ENCODE results near the gene SNAPC2. TPM values are rescaled to one million over a fixed set of nuclear protein-coding genes. Genes with fewer than 3 reads are reported as not detected.
"Not testable (repeated sequence)": the region's sequence is repeated elsewhere in the genome, so short reads cannot be mapped to it uniquely, and the experiment has no call there.

Gene SNAPC2
- polyA plus RNA-seq, 3 donors = 11.3 to 13.3 (median 12.4) TPM

DNA sequence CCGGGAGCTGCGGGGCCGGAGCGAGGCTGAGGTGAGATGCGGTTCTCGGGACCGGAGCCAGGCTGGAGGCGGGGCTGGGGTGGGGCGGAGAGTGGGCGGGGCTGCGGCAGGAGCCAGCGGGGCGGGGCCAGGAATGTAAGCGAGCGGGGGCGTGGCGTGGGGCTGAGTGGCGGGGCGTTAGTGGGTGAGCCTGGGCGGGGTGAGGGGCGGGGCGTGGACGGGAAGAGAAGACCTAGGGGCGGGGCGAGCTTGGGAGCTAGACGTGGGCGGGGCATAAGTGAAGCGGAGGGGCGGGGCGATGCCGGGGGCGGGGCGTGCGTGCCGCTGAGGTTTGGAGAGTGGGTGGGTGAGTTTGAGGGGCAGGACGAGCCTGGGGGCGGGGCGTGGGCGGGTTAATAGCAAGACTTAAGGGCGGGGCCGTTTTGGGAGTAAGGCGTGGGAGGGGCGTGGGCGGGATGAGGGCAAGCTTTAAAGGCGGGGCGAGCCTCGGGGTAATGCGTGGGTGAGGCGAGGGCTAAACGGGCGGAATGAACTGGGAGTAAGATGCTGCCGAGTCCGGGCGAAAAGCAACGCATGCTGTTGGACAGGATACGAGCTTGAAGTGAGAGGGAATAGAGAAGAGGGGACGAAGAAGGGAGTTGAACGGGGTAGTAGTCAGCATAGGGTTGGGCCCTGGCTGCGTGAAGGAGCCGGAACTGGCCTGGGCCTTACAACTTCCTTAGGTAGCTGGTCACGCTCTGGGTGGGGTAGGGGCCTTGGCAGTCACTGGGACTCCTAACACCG, 572 bp downstream of the SNAPC2 start:
- DNase-seq (ENCODE audit: low read depth in 3 of 3, low spot score in 2 of 3) = peak; percentile 64 to 90 (median 90)

DNA sequence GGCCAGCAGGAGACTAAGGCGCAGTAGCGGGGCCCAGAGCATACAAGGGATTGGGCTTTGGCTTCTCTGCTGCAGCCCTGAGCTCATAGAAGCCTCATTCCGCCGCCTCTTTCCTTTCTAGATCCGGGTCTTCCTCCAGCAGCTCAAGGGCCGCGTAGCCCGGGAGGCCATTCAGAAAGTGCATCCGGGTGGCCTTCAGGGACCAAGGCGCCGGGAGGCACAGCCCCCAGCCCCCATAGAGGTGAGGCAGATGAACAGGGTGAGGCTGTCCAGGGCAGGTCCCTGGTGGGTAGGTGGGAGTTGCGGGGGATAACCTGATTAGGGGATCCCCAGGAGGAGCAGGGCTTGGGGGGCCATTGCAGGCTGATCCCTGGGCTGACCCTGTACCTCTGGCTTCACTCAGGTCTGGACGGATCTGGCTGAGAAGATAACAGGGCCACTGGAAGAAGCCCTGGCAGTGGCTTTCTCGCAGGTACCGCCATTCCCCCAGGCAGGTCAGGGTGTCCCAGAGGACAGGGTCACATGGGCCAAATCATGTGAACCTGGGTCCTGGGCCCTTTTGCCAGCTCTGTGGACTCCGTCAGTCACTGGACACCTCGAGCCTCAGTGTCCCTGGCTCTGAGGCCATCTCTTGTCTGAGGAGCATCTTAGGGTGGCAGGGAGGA, 1.3 kb downstream of the SNAPC2 start:
- DNase-seq (ENCODE audit: low read depth in 3 of 3, low spot score in 2 of 3) = no peak

DNA sequence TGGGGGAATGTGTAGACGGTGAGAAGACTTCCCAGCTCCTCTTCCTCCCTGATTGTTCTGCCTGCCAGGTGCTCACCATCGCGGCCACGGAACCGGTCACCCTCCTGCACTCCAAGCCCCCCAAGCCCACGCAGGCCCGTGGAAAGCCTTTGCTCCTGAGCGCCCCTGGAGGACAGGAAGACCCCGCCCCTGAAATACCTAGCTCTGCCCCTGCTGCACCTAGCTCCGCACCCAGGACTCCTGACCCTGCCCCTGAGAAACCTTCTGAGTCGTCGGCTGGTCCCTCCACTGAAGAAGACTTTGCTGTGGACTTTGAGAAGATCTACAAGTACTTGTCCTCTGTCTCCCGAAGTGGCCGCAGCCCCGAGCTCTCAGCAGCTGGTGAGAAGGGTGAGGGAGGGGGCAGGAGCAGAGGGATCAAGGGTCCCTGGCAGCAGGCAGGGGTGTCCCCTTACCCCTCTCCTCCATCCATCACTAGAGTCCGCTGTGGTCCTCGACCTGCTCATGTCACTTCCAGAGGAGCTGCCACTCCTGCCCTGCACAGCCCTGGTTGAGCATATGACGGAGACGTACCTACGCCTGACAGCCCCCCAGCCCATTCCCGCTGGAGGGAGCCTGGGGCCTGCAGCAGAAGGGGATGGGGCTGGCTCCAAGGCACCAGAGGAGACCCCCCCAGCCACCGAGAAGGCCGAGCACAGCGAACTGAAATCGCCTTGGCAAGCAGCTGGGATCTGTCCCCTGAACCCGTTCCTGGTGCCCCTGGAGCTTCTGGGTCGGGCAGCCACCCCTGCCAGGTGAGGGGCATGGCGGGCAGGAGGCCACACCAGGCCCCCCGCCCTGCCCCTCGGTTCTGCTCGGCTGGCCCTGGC, 2.1 kb downstream of the SNAPC2 start:
- no peak for DNase-seq (ENCODE audit: low read depth in 3 of 3, low spot score in 2 of 3)

DNA sequence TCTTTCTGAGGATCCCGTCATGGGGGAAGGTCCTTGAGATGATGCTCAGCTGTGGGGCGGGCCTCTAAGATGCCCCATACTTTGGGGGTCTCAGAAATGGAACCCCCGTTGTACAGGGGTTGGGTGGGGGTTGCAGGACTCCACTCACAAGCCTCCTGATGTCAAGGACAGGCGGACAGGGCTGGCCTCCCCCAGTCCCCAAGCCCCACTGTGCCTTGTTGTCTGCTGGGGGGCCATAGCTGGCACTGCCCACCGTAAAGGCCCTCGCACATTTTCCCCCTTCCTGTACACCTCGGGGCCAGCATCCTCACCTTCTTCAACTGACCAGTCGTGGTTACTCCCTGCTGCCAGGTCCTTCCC, 2.7 kb downstream of the SNAPC2 start:
- no peak for DNase-seq (ENCODE audit: low read depth in 3 of 3, low spot score in 2 of 3)

DNA sequence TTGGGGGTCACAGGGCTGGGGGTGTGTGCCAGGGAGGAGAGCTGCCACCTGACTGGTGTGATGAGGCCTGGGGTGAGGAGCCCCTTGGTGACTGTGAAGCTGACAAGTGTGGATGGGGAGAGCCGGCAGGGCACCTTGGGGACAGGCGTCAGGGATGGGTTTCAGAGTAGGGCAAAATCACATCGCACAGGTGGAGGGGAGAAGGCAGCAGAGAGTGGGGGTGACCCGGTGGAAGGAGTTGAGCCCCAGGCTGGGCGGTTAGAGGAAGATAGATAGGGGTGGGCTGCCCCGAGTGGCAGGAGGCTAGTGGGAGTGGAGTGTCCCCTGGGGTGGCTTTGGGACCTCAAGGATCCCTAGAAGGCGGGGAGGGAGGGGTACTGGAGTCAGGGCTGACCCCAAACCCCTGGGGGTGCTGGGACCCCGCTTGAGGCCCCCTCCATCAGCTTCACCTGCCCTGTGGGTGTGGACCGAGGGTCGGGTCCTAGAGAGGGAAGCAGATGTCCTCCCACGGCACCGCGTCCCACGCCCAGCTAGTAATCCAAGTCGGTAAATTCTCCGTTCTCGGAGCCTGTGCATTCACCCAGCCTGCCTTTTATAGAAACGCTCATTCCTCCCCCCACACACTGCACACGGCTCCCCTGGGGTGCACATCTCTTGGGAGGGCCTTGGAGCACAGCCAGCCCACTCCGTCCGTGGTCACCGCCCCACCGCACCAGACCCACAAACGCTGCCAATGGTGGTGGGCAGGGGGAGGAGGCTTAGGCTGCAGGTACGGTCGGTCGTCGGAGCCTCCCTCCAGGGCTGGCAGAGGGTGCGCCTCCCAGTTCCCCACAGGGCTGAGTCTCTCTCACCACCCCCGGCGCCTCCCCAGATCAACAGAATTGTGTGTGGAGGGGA, 3.4 kb downstream of the SNAPC2 start:
- no peak for DNase-seq (ENCODE audit: low read depth in 3 of 3, low spot score in 2 of 3)

DNA sequence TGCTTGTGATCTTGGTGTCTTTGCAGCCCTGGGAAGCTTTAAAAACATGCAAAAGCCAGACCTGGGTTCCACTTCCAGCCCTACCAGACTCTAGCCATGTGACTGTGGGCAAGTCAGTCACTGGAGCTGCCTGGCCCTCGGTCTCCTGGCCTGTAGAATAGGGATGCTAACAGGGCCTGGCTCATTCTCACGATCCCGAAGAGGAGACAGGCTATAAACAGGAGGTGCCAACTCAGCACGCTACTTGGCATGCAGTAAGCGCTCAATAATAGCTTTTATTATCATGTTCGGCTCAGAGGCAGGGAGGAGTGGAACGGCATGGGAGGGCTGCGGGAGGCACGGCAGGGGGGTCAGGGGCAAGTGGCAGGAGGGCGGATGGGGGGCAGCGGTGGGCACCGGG, 4.1 kb downstream of the SNAPC2 start:
- DNase-seq (ENCODE audit: low read depth in 3 of 3, low spot score in 2 of 3) = no peak

- DNase-seq (ENCODE audit: low read depth in 3 of 3, low spot score in 2 of 3) = no peak
Observed at GRCh38 chr19:7924651-7925170, 4.6 kb downstream of the SNAPC2 start.

DNA sequence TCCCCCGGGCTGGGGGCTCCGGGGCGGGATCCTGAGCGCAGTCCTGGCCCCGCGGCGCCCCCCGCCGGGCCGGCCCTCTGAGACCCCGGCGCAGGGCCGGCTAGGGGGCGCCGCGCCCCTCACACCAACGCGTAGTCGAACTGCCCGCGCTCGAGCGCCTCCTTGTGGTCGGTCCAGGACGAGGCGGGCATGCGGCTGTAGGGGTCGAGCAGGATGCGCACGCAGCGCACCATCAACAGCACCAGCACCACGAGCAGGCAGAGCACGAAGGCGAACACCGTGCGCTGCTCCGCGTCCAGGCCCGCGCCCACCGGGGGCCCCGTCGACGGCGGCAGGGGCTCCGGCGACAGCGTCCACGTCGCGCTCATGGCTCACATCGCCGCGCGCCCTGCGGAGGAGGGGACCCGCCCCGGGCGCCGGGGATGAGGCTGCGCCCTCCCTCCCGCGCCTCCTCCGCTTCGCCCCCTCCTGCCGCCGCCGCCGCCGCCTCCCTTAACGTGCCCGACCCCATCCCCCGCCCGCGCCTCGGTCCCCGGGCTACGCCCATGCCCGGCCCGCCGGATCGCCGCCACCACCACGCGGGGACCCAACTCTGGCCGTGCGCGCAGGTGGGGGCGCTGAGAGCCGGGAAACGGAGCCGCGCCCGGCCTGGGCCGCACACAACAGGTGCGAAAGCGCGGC, 5.2 kb downstream of the SNAPC2 start:
- DNase-seq (ENCODE audit: low read depth in 3 of 3, low spot score in 2 of 3) = peak; percentile 61 to 72 (median 70)

DNA sequence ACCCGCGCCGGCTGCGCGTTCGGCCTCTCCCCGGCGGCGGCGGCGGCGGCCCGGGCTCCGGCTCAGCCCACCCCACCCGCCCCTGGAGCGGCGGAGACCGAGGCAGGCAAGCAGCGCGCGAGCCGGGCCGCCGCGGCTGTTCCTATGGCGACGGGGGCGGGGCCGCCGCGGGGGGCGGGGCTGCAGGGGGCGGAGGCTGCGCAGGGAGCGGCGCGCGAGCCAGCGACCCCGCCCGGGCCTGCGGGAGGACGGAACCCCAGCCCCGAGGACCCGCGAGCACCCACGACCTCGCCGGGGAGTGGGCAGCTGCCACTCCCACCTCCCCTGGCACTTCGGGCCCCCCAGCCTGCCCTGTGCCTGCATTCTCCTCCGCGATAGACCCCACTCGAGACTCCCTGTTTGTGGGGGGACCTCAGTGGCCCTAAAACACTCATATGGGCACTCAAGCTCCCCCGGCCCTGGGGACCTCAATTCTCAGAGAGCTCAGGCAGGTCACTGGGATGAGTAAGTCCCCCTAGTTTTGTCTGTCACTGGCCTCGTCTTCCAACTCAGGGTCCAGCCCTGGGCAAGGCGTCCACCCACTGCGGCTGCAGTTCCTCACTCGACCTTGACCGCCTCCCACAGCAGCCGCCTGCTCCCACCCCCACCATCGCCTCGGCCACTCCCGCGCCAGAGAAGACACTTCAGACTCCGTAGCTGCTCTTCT, 6.0 kb downstream of the SNAPC2 start, which contains the start of gene CTXN1:
Gene CTXN1 (minus strand): TSS at position 115 of the 706 bp plus-strand sequence. CDS start 597 bp downstream, outside the sequence.
- DNase-seq (ENCODE audit: low read depth in 3 of 3, low spot score in 2 of 3) = no peak

DNA sequence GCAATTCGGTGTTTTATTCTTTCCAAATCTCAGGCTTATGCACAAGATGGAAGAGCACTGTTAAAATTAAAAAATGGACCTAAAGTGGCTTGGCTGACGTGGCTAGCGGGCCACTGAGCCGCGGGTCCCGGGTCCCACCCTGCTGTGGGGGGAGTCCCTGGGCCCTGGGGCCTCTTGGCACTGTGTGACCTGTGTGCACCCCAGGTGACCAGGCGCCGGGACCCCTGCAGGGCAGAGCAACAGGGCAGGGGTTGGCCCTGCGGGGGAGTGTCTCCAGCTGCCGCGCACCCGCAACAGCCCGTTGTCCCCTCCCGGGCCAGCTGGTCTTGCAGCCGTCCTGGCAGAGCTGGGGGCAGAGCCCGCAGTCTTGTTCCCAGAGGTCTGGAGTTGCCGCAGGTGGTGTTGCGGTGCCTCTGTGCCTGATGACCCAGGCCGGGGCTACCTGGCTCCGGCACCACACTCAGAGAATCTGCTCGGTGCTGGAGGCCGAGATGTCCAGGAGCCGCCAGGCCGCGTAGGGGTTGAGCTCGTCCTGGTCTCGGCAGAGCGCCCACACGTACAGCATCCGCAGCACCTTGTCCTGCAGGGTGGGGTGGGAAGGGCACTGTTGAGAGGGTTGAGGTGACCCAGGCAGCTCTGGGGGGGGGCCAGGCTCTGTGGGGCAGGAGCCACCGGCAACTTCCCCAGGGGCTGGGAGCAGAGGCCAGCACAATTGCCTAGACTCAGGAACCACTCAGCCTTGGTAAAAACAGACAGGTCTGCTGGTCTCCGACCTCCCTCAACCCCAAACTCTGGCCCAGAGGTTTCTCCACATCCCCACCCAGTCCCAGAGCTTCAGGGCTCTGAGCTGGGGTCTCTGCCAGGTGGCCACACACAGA, 6.8 kb downstream of the SNAPC2 start:
- no peak for DNase-seq (ENCODE audit: low read depth in 3 of 3, low spot score in 2 of 3)

DNA sequence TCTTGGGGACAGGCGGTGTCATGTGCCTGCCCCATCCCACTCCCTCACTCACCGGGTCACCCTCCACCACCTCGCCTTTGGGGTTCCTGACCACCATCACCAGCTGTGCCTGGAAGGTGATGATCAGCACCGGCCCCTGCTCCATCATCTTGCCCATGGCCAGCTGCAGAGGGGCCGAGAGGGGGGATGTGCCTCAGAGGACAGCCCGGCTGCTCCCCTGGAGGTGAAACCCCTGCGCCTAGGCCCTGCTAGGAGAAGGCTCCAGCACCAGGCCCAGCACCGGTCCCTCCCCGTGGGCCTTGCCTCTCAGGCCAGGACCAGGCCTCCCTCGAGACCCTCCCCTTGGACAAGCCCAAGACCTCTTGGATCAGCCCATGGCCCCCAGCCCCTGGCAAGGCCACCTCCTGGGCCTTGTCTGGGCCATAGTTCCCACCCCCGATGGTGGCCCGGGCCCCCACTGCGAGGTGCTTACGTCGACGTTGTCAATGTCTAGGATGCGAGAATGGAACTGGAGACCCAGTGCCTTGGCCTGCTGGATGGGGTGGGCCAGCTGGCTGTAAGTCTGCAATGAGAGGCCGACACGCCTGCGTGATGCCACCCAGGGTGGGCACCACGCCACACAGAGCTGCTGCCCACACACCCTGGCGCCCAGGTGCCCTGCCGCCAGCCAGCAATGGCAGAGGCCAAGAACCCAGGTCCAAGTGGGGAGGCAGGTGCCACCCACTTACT, 7.6 kb downstream of the SNAPC2 start:
- no peak for DNase-seq (ENCODE audit: low read depth in 3 of 3, low spot score in 2 of 3)

DNA sequence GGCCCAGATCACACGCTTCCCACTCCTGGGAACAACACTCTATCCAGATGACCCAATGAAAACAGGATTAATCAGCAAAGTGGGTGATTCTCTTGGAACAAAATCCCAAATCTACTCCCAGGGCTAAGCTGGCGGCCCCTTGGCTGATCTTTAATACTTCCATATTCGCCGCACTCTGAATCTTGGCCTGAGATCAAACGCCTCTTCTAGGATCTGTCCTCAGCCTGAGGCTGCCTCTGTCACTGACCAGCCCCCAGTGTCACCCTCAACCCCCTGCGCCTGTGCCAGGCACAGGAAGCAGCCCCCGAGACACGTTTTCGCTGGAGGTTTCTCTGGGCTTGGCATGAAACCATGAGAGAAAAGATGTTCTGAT, 8.2 kb downstream of the SNAPC2 start:
- DNase-seq (ENCODE audit: low read depth in 3 of 3, low spot score in 2 of 3) = no peak

- DNase-seq (ENCODE audit: low read depth in 3 of 3, low spot score in 2 of 3) = no peak
Observed at GRCh38 chr19:7928741-7929701, 8.9 kb downstream of the SNAPC2 start.

GRCh38 chr19:7930030-7930429, 9.9 kb downstream of the SNAPC2 start:
- DNase-seq (ENCODE audit: low read depth in 3 of 3, low spot score in 2 of 3) = not testable (repeated sequence)

- no peak for DNase-seq (ENCODE audit: low read depth in 3 of 3, low spot score in 2 of 3)
Observed at GRCh38 chr19:7930765-7931164, 10.6 kb downstream of the SNAPC2 start.

All from right renal cortex interstitium (tissue), 3 donors.